OCI-LY7 (cell line): ENCODE data around the gene MSANTD1.

Source experiments
- CTCF ChIP-seq: fragments of 200-600 bp; sonication (generic); conservative IDR thresholded peaks from 2 replicates; pipeline ENCODE4 v1.5.1; 2014; ENCODE audit warnings: mild to moderate bottlenecking, antibody characterized with exemption, low read length, moderate library complexity, mixed read lengths
- EZH2phosphoT487 ChIP-seq: fragments of 200-600 bp; sonication (generic); IDR thresholded peaks from 2 replicates; pipeline ENCODE4 v1.6.1; 2018; ENCODE audit warnings: low read depth, borderline replicate concordance, mild to moderate bottlenecking, mixed run types, antibody characterized with exemption, low read length, moderate library complexity, mixed read lengths

- TF ChIP-seq CTCF (no peak), EZH2phosphoT487 (no peak)
These were observed 18.8 kb downstream of the MSANTD1 start for GRCh38 chr4:3267576-3268394.
